Measurements from ENCODE around the gene MAP1LC3B.

The MAP1LC3B gene

GRCh38 chr16:87441886-87442580 is 49.9 kb downstream of the MAP1LC3B start:
- H3K4me3 ChIP-seq (ENCODE audit: low read depth, low read length), result no peak overlapping the region
- no peak for DNase-seq (ENCODE audit: low read depth)

- H3K4me3 ChIP-seq (ENCODE audit: low read depth, low read length), result no peak overlapping the region
- no peak for DNase-seq (ENCODE audit: low read depth)
Observed at GRCh38 chr16:87442581-87442966, 50.4 kb downstream of the MAP1LC3B start.

GRCh38 chr16:87443016-87443415 is 50.9 kb downstream of the MAP1LC3B start:
- no peak for DNase-seq (ENCODE audit: low read depth)
- H3K4me3 ChIP-seq (ENCODE audit: low read depth, low read length), result no peak overlapping the region

GRCh38 chr16:87443964-87444363 is 51.8 kb downstream of the MAP1LC3B start:
- no peak overlapping the region for H3K4me3 ChIP-seq (ENCODE audit: low read depth, low read length)
- no peak for DNase-seq (ENCODE audit: low read depth)

- no peak overlapping the region for H3K4me3 ChIP-seq (ENCODE audit: low read depth, low read length)
- no peak for DNase-seq (ENCODE audit: low read depth)
Observed at GRCh38 chr16:87445486-87445885, 53.4 kb downstream of the MAP1LC3B start.

- DNase-seq (ENCODE audit: low read depth), result no peak
- H3K4me3 ChIP-seq (ENCODE audit: low read depth, low read length), result no peak overlapping the region
Observed at GRCh38 chr16:87446479-87446878, 54.3 kb downstream of the MAP1LC3B start.

GRCh38 chr16:87447323-87447722 is 55.2 kb downstream of the MAP1LC3B start:
- no peak overlapping the region for H3K4me3 ChIP-seq (ENCODE audit: low read depth, low read length)
- no peak for DNase-seq (ENCODE audit: low read depth)

- H3K4me3 ChIP-seq (ENCODE audit: low read depth, low read length), result no peak overlapping the region
- DNase-seq (ENCODE audit: low read depth), result no peak
Observed at GRCh38 chr16:87448866-87449265, 56.7 kb downstream of the MAP1LC3B start.

GRCh38 chr16:87451563-87452210 is 59.6 kb downstream of the MAP1LC3B start:
- DNase-seq (ENCODE audit: low read depth), result no peak
- H3K4me3 ChIP-seq (ENCODE audit: low read depth, low read length), result no peak overlapping the region

GRCh38 chr16:87453326-87453725 is 61.2 kb downstream of the MAP1LC3B start:
- no peak overlapping the region for H3K4me3 ChIP-seq (ENCODE audit: low read depth, low read length)
- DNase-seq (ENCODE audit: low read depth), result no peak
